ENCODE measurements around the gene KCNA5.

KCNA5 gene

DNA sequence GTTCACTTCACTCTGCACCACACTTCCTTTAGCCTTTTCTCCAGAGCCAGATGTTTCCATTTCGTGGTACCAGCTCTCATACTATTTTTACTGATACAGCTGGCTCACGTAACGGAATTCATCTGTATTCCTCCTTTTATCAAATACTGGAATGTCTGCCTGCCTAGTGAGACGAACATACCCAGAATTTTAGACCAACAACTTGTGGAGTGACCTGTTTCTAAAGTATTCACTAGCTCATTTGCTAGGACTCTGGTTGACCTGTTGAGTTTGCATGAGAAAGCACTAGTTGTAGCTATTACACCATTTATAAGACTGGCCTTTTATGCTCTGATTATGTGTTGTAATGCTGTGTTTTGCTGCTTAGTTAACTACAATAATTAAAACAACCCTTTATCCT is 22.6 kb downstream of the KCNA5 start:
- Histone ChIP-seq H4K20me1 (ENCODE audit: insufficient read depth, low read length) (no peaks in the 10 kb centered on the region), H3K27ac (ENCODE audit: low read length) (no peak overlapping the region), H3K36me3 (ENCODE audit: insufficient read depth, low read length) (no peaks in the 10 kb centered on the region), H3K9ac (ENCODE audit: low read depth, low read length) (no peak overlapping the region), H3K4me3 (ENCODE audit: low read depth in 1 of 2, low read length in 2 of 2) (no peak overlapping the region), H3K4me1 (ENCODE audit: insufficient read depth, low read length) (no peaks in the 10 kb centered on the region), H3K27me3 (ENCODE audit: insufficient read depth, low read length, poor library complexity) (peaks cover 29% of the 10 kb centered on the region), H2AFZ (ENCODE audit: low read depth, low read length) (no peak overlapping the region), H3K79me2 (ENCODE audit: insufficient read depth, low read length) (no peaks in the 10 kb centered on the region), H3K9me3 (ENCODE audit: insufficient read depth, low read length, severe bottlenecking) (no peaks in the 10 kb centered on the region), H3K4me2 (ENCODE audit: insufficient read depth, low read length) (no peak overlapping the region)
- TF ChIP-seq, protein P1, sequence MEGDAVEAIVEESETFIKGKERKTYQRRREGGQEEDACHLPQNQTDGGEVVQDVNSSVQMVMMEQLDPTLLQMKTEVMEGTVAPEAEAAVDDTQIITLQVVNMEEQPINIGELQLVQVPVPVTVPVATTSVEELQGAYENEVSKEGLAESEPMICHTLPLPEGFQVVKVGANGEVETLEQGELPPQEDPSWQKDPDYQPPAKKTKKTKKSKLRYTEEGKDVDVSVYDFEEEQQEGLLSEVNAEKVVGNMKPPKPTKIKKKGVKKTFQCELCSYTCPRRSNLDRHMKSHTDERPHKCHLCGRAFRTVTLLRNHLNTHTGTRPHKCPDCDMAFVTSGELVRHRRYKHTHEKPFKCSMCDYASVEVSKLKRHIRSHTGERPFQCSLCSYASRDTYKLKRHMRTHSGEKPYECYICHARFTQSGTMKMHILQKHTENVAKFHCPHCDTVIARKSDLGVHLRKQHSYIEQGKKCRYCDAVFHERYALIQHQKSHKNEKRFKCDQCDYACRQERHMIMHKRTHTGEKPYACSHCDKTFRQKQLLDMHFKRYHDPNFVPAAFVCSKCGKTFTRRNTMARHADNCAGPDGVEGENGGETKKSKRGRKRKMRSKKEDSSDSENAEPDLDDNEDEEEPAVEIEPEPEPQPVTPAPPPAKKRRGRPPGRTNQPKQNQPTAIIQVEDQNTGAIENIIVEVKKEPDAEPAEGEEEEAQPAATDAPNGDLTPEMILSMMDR (IDR thresholded peaks at IDR 0.05; ENCODE audit: borderline replicate concordance, extremely low read depth, low read length, poor library complexity, severe bottlenecking): no peak
- TF ChIP-seq EZH2 (IDR thresholded peaks at IDR 0.05; ENCODE audit: borderline replicate concordance, low read depth, low read length, severe bottlenecking): no peak
- ATAC-seq (ENCODE audit: insufficient read depth, low read depth) (no peak), DNase-seq (no peak)

DNA sequence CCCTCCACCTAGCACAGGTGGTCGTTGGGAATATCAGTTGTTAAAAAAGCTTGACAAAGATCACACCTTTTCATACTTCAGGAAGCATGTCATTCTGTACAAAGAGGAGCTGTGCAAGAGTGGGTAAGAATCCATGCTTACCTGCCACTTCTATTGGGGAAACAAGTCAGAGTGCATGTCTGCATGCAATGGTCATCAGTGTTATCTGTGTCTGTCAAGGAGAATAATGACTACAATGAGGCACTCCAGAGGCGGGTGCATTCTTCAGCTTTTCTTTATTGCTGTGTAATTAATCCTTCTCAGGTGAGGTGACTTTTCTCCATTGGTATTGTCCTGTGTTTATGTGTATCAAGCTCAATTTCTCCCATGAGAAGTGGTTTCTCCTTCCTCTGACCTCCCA is 24.4 kb downstream of the KCNA5 start:
- no peak overlapping the region for H3K9ac ChIP-seq (ENCODE audit: low read depth, low read length)
- TF ChIP-seq, protein P1 (IDR thresholded peaks at IDR 0.05; ENCODE audit: borderline replicate concordance, extremely low read depth, low read length, poor library complexity, severe bottlenecking): no peak
- no peak for TF ChIP-seq EZH2 (IDR thresholded peaks at IDR 0.05; ENCODE audit: borderline replicate concordance, low read depth, low read length, severe bottlenecking)
- no peak overlapping the region for H3K4me3 ChIP-seq (ENCODE audit: low read depth in 1 of 2, low read length in 2 of 2)
- no peak overlapping the region for H2AFZ ChIP-seq (ENCODE audit: low read depth, low read length)
- no peaks in the 10 kb centered on the region for H4K20me1 ChIP-seq (ENCODE audit: insufficient read depth, low read length)
- H3K27me3 ChIP-seq (ENCODE audit: insufficient read depth, low read length, poor library complexity): peaks cover 19% of the 10 kb centered on the region
- no peak for ATAC-seq (ENCODE audit: insufficient read depth, low read depth)
- H3K9me3 ChIP-seq (ENCODE audit: insufficient read depth, low read length, severe bottlenecking): no peaks in the 10 kb centered on the region
- no peaks in the 10 kb centered on the region for H3K36me3 ChIP-seq (ENCODE audit: insufficient read depth, low read length)
- H3K27ac ChIP-seq (ENCODE audit: low read length): no peak overlapping the region
- DNase-seq: no peak
- no peaks in the 10 kb centered on the region for H3K79me2 ChIP-seq (ENCODE audit: insufficient read depth, low read length)
- H3K4me1 ChIP-seq (ENCODE audit: insufficient read depth, low read length): no peaks in the 10 kb centered on the region
- H3K4me2 ChIP-seq (ENCODE audit: insufficient read depth, low read length): no peak overlapping the region

DNA sequence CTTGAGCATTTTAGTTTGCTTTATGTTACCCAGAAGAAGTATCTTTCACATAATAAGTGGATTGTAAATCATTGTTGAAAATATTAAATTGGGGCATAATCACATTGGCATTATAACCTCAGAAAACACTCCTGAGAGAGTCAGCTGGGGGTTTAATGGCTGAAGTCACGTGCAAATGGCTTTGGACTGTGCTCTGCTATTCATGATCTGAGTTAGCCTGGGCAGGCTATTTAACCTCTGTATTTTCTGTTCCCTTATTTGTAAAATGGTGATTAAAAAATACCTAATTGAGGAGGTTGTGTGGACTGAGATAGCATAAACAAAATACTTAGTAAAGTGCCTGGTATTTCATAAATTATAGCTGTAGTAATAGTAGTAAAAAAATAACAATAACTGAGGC is 24.9 kb downstream of the KCNA5 start:
- H3K9ac ChIP-seq (ENCODE audit: low read depth, low read length): no peak overlapping the region

More for the DNA sequence above, 24.9 kb downstream of the KCNA5 start:
- H3K36me3 ChIP-seq (ENCODE audit: insufficient read depth, low read length): no peaks in the 10 kb centered on the region
- no peak overlapping the region for H3K27ac ChIP-seq (ENCODE audit: low read length)
- TF ChIP-seq, protein P1 (IDR thresholded peaks at IDR 0.05; ENCODE audit: borderline replicate concordance, extremely low read depth, low read length, poor library complexity, severe bottlenecking): no peak
- TF ChIP-seq EZH2 (IDR thresholded peaks at IDR 0.05; ENCODE audit: borderline replicate concordance, low read depth, low read length, severe bottlenecking): no peak
- no peaks in the 10 kb centered on the region for H3K9me3 ChIP-seq (ENCODE audit: insufficient read depth, low read length, severe bottlenecking)
- no peak for DNase-seq
- no peak overlapping the region for H3K4me2 ChIP-seq (ENCODE audit: insufficient read depth, low read length)
- H2AFZ ChIP-seq (ENCODE audit: low read depth, low read length): no peak overlapping the region
- peaks cover 14% of the 10 kb centered on the region for H3K27me3 ChIP-seq (ENCODE audit: insufficient read depth, low read length, poor library complexity)
- no peaks in the 10 kb centered on the region for H3K79me2 ChIP-seq (ENCODE audit: insufficient read depth, low read length)
- H3K4me1 ChIP-seq (ENCODE audit: insufficient read depth, low read length): no peaks in the 10 kb centered on the region
- H4K20me1 ChIP-seq (ENCODE audit: insufficient read depth, low read length): no peaks in the 10 kb centered on the region
- no peak for ATAC-seq (ENCODE audit: insufficient read depth, low read depth)
- H3K4me3 ChIP-seq (ENCODE audit: low read depth in 1 of 2, low read length in 2 of 2): no peak overlapping the region
